HL-60 (cell line): Measurements from ENCODE around the gene SNRNP70.

Experiments used
- POLR2AphosphoS5 ChIP-seq: IDR thresholded peaks from 2 replicates; pipeline ENCODE4 v1.6.1; 2012; ENCODE audit warnings: low read depth
- TF ChIP-seq, protein P1 (sequence below): IDR thresholded peaks from one replicate; pipeline ENCODE4 v1.5.1; 2011; ENCODE audit warnings: low read length, control low read depth, inconsistent platforms; ENCODE audit not compliant: insufficient read depth
- TF ChIP-seq, protein P2 (sequence below): IDR thresholded peaks from 2 replicates; pipeline ENCODE4 v1.6.1; 2012; ENCODE audit warnings: low read depth; ENCODE audit not compliant: insufficient replicate concordance

DNA sequence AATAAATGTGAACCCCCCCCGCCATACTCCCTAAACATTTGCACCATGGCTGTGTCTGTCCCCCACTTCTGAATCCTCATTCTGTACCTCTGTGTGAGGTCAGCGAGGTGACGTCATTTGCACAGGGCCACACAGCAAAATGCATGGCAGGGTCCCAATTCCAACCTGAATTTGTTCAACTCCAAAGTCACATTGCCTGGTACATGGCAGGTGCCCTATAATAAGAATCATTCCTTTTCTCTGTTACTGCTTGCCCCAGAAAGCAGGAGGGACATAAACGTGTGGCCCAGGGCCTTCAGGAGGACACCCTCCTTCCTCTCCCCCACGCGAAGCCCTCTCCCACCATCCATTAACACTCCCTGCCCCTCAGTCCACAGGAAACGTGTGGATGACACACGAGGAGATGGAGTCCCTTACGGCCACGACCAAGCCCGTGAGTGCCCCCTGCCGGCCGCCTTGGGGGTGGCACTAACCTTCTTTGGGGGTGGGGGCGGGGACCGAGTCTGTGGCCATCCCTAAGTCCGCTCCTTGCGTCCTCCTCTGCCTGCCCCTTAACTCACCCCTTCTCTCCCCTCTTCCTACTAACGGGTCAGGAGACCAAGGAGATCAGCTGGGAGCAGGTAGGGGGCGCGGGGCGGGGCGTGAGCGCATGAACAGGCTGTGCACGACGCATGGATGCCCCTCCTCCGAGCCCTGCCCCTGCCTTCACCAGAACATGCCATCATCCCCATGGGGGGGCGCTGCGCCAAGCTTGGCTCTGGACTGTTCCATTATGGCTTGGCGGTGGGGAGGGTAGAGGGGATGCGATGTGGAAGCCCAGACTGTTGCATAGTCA is 60.5 kb downstream of the SNRNP70 start:
- TF ChIP-seq, protein P1, sequence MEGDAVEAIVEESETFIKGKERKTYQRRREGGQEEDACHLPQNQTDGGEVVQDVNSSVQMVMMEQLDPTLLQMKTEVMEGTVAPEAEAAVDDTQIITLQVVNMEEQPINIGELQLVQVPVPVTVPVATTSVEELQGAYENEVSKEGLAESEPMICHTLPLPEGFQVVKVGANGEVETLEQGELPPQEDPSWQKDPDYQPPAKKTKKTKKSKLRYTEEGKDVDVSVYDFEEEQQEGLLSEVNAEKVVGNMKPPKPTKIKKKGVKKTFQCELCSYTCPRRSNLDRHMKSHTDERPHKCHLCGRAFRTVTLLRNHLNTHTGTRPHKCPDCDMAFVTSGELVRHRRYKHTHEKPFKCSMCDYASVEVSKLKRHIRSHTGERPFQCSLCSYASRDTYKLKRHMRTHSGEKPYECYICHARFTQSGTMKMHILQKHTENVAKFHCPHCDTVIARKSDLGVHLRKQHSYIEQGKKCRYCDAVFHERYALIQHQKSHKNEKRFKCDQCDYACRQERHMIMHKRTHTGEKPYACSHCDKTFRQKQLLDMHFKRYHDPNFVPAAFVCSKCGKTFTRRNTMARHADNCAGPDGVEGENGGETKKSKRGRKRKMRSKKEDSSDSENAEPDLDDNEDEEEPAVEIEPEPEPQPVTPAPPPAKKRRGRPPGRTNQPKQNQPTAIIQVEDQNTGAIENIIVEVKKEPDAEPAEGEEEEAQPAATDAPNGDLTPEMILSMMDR, result peak; percentile 65
- no peak for TF ChIP-seq POLR2AphosphoS5
- TF ChIP-seq, protein P2, sequence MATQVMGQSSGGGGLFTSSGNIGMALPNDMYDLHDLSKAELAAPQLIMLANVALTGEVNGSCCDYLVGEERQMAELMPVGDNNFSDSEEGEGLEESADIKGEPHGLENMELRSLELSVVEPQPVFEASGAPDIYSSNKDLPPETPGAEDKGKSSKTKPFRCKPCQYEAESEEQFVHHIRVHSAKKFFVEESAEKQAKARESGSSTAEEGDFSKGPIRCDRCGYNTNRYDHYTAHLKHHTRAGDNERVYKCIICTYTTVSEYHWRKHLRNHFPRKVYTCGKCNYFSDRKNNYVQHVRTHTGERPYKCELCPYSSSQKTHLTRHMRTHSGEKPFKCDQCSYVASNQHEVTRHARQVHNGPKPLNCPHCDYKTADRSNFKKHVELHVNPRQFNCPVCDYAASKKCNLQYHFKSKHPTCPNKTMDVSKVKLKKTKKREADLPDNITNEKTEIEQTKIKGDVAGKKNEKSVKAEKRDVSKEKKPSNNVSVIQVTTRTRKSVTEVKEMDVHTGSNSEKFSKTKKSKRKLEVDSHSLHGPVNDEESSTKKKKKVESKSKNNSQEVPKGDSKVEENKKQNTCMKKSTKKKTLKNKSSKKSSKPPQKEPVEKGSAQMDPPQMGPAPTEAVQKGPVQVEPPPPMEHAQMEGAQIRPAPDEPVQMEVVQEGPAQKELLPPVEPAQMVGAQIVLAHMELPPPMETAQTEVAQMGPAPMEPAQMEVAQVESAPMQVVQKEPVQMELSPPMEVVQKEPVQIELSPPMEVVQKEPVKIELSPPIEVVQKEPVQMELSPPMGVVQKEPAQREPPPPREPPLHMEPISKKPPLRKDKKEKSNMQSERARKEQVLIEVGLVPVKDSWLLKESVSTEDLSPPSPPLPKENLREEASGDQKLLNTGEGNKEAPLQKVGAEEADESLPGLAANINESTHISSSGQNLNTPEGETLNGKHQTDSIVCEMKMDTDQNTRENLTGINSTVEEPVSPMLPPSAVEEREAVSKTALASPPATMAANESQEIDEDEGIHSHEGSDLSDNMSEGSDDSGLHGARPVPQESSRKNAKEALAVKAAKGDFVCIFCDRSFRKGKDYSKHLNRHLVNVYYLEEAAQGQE, result no peak
